ENCODE data around the gene FBXO24.

Gene FBXO24

GRCh38 chr7:100572281-100572948 is 13.7 kb upstream of the FBXO24 start:
- no peak for TF ChIP-seq CTCF (IDR thresholded peaks at IDR 0.05; ENCODE audit: low read depth, low read length, missing control alignments)
- no peak overlapping the region for H3K4me3 ChIP-seq (ENCODE audit: low read depth, low read length)
- DNase-seq (ENCODE audit: low read depth), result no peak

- no peak for TF ChIP-seq CTCF (IDR thresholded peaks at IDR 0.05; ENCODE audit: low read depth, low read length, missing control alignments)
- H3K4me3 ChIP-seq (ENCODE audit: low read depth, low read length), result no peak overlapping the region
- no peak for DNase-seq (ENCODE audit: low read depth)
Observed at GRCh38 chr7:100572949-100573675, 13.0 kb upstream of the FBXO24 start.

- DNase-seq (ENCODE audit: low read depth), result no peak
- TF ChIP-seq CTCF (IDR thresholded peaks at IDR 0.05; ENCODE audit: low read depth, low read length, missing control alignments), result no peak
- H3K4me3 ChIP-seq (ENCODE audit: low read depth, low read length), result no peak within 1 kb of the TSS
Observed at GRCh38 chr7:100573691-100574361, 12.3 kb upstream of the FBXO24 start, which contains the start of gene SAP25. SAP25 (minus strand) TSS chr7:100573900; CDS start chr7:100573742, 158 bp downstream.

GRCh38 chr7:100574362-100575205 is 11.5 kb upstream of the FBXO24 start:
- TF ChIP-seq CTCF (IDR thresholded peaks at IDR 0.05; ENCODE audit: low read depth, low read length, missing control alignments), result no peak
- H3K4me3 ChIP-seq (ENCODE audit: low read depth, low read length), result no peak overlapping the region
- DNase-seq (ENCODE audit: low read depth), result no peak

- DNase-seq (ENCODE audit: low read depth), result no peak
- no peak for TF ChIP-seq CTCF (IDR thresholded peaks at IDR 0.05; ENCODE audit: low read depth, low read length, missing control alignments)
Observed at GRCh38 chr7:100575206-100575631, 10.9 kb upstream of the FBXO24 start.

GRCh38 chr7:100575746-100576383 is 10.3 kb upstream of the FBXO24 start:
- no peak for DNase-seq (ENCODE audit: low read depth)
- TF ChIP-seq CTCF (IDR thresholded peaks at IDR 0.05; ENCODE audit: low read depth, low read length, missing control alignments), result no peak
- no peak overlapping the region for H3K4me3 ChIP-seq (ENCODE audit: low read depth, low read length)

More at GRCh38 chr7:100575206-100575631, 10.9 kb upstream of the FBXO24 start:
- no peak overlapping the region for H3K4me3 ChIP-seq (ENCODE audit: low read depth, low read length)

All from GM12864 (cell line).